ENCODE measurements around the gene HS6ST2.

The HS6ST2 gene

DNA sequence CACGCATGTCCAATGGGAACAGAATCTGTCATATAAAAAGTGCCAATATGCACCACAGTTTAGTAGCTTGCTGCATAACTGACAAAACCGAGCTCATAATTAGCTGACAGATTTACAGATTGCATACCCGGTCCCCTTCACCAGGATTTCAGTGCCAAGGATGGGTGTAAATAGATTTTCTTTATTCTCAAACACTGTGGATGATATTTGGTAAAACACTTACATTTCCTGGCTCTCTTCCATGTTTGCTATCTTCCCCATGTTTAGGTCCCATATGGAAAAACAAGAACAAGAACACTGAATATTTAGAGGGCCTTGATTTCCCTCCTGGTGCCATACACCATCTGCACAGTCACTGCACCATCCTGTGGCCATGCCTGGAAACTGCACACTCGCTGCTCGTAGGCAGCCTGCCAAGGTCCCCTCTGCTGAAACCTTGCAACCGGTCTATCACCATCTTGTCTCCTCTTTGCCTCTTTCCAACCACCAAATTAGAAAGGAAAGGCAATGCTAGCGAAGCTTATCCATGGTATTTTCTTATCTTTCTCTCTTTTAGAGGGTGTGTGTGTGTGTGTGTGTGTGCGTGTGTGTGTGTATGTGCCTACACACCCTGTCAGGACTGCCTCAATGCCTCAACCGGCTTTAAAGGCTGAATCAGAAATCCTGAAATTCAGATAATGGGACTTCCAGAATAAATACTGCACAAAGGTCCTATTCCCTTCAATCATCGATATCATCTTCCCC lies 345.4 kb downstream of the HS6ST2 start:
- Histone ChIP-seq H3K36me3 (no peaks in the 10 kb centered on the region), H3K4me1 (ENCODE audit: control insufficient read depth in 1 of 2, insufficient read depth in 1 of 2, low read depth in 1 of 2, low read length in 1 of 2) (no peaks in the 10 kb centered on the region), H3K27ac (no peak overlapping the region), H3K27me3 (no peaks in the 10 kb centered on the region), H3K4me3 (ENCODE audit: low read depth in 1 of 2, low read length in 1 of 2) (no peak overlapping the region), H3K9me3 (no peaks in the 10 kb centered on the region)
- TF ChIP-seq, protein P1, sequence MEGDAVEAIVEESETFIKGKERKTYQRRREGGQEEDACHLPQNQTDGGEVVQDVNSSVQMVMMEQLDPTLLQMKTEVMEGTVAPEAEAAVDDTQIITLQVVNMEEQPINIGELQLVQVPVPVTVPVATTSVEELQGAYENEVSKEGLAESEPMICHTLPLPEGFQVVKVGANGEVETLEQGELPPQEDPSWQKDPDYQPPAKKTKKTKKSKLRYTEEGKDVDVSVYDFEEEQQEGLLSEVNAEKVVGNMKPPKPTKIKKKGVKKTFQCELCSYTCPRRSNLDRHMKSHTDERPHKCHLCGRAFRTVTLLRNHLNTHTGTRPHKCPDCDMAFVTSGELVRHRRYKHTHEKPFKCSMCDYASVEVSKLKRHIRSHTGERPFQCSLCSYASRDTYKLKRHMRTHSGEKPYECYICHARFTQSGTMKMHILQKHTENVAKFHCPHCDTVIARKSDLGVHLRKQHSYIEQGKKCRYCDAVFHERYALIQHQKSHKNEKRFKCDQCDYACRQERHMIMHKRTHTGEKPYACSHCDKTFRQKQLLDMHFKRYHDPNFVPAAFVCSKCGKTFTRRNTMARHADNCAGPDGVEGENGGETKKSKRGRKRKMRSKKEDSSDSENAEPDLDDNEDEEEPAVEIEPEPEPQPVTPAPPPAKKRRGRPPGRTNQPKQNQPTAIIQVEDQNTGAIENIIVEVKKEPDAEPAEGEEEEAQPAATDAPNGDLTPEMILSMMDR (IDR thresholded peaks at IDR 0.05): no peak

DNA sequence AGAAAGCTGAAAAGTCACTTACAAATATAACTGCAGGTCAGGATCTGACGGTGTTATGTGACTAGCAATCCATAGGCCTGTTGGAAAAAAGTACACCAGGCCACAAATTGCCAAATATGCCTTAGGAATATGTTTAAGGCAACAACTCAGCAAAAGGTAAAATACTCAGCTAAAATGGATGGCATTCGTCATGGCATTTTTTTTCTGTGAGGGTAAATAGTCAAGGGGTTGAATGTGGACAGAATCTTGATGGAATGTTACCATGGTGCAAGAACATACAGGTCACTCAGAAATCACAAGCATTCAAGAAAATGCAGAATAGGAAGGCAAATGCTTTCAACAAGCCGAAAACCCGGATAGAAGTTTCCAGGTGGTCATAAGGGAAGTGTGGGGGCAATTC lies 347.9 kb downstream of the HS6ST2 start:
- no peaks in the 10 kb centered on the region for H3K9me3 ChIP-seq
- no peak overlapping the region for H3K4me3 ChIP-seq (ENCODE audit: low read depth in 1 of 2, low read length in 1 of 2)
- no peaks in the 10 kb centered on the region for H3K27me3 ChIP-seq
- no peaks in the 10 kb centered on the region for H3K4me1 ChIP-seq (ENCODE audit: control insufficient read depth in 1 of 2, insufficient read depth in 1 of 2, low read depth in 1 of 2, low read length in 1 of 2)
- no peaks in the 10 kb centered on the region for H3K36me3 ChIP-seq
- no peak overlapping the region for H3K27ac ChIP-seq
- TF ChIP-seq, protein P1 (IDR thresholded peaks at IDR 0.05): no peak

DNA sequence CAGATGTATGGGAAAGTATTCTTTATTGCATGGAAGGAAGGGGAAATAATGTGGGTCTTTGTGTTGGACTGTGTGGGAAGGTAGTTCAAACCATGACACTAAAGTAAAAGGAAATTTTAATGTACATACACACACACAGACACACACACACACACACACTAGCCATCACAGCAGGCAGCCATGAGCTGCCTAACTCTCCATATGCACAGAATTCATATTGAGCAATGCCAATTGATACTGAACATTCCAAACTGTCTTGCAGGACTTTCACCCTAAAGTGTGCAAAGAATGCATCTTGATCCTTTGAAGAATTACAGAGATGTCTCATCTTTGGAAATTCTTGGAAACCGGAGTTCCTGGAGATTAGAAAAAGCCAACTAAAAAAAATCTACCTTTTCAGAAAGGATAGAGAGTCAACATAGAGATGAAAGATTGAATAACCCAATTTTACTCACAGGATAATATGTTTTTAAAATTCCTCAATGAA lies 349.0 kb downstream of the HS6ST2 start:
- TF ChIP-seq, protein P1 (IDR thresholded peaks at IDR 0.05): no peak
- H3K27me3 ChIP-seq: no peaks in the 10 kb centered on the region
- H3K9me3 ChIP-seq: no peaks in the 10 kb centered on the region
- H3K4me3 ChIP-seq (ENCODE audit: low read depth in 1 of 2, low read length in 1 of 2): no peak overlapping the region
- H3K27ac ChIP-seq: no peak overlapping the region
- H3K36me3 ChIP-seq: no peaks in the 10 kb centered on the region
- no peaks in the 10 kb centered on the region for H3K4me1 ChIP-seq (ENCODE audit: control insufficient read depth in 1 of 2, insufficient read depth in 1 of 2, low read depth in 1 of 2, low read length in 1 of 2)

DNA sequence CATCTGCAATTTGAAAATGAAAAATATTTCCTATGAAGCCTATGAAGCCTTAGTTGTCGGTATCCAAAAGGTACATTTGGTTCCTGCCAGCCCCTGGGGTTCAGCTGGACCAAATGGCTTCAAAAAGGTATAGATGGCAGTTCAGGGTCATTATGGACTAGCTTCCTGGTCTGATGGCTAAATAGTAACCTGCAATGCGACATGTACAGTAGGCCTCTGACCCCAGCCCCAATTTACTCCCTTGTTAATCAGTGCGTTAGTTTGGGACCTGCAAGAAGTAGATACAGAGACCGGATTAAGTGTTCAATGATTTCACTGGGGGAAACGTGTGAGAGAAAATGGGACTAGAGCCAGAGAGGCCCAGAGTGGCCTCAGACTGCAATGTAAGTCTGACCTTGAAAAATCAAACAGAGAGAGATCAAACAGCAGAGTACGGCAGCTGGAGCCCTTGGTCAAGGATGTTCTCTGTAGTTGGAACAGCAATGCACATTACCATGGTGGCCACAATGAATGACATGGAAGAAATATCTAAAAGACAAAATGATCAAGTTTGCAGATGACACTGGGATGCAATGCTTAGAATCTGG lies 354.6 kb downstream of the HS6ST2 start:
- no peaks in the 10 kb centered on the region for H3K4me1 ChIP-seq (ENCODE audit: control insufficient read depth in 1 of 2, insufficient read depth in 1 of 2, low read depth in 1 of 2, low read length in 1 of 2)
- H3K27me3 ChIP-seq: no peaks in the 10 kb centered on the region
- H3K4me3 ChIP-seq (ENCODE audit: low read depth in 1 of 2, low read length in 1 of 2): no peak overlapping the region
- no peaks in the 10 kb centered on the region for H3K36me3 ChIP-seq
- H3K27ac ChIP-seq: no peak overlapping the region
- H3K9me3 ChIP-seq: no peaks in the 10 kb centered on the region
- TF ChIP-seq, protein P1 (IDR thresholded peaks at IDR 0.05): no peak

DNA sequence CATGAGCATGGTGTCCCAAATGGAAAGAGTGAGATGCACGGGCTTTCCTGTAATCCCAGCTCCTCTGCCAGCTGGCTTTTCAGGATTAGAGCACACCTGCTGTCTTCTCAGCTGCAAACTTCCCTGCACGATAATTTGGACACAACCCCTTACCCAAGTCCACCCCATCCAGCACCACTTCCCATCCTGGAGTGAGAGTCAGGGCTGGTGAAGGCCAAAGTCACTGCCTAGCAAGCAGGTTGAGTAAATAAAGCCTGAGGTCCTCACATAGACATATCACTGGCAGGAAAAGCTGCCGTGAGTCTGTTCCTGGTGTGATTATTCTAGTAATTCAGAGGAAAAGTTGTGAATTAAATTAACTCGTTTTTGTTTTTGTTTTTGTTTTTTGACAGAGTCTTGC lies 355.7 kb downstream of the HS6ST2 start:
- Histone ChIP-seq H3K4me3 (ENCODE audit: low read depth in 1 of 2, low read length in 1 of 2) (no peak overlapping the region), H3K36me3 (no peaks in the 10 kb centered on the region), H3K4me1 (ENCODE audit: control insufficient read depth in 1 of 2, insufficient read depth in 1 of 2, low read depth in 1 of 2, low read length in 1 of 2) (no peaks in the 10 kb centered on the region), H3K27ac (no peak overlapping the region), H3K27me3 (no peaks in the 10 kb centered on the region), H3K9me3 (no peaks in the 10 kb centered on the region)
- TF ChIP-seq, protein P1 (IDR thresholded peaks at IDR 0.05): no peak
